HG03064 (cell line): ENCODE data around the gene NOA1.
"Not testable (repeated sequence)": the region's sequence is repeated elsewhere in the genome, so short reads cannot be mapped to it uniquely, and the experiment has no call there.

Experiments used
- ATAC-seq: cut with Tn5 transposase; IDR thresholded peaks from one replicate; pipeline ENCODE4 v1.9.1; 2021; ENCODE audit warnings: low read depth; ENCODE audit not compliant: unreplicated experiment

NOA1 gene

DNA sequence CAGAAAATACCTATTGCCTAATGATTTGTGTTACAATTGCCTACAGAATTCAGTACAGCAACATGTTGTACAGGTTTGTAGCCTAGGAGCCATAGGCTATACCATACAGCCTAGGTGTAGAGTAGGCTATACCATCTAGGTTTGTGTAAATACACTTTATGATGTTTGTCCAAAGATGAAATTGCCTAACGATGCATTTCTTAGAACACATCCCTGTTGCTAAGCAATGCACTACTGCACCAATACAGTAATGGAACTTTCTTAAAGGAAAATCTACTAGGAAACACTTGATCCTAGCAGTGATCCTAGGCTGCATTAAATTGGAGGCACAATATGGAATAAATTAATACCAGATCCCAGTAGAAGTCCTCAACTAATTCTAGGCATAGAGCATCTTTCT lies 18.3 kb downstream of the NOA1 start:
- ATAC-seq, result no peak

DNA sequence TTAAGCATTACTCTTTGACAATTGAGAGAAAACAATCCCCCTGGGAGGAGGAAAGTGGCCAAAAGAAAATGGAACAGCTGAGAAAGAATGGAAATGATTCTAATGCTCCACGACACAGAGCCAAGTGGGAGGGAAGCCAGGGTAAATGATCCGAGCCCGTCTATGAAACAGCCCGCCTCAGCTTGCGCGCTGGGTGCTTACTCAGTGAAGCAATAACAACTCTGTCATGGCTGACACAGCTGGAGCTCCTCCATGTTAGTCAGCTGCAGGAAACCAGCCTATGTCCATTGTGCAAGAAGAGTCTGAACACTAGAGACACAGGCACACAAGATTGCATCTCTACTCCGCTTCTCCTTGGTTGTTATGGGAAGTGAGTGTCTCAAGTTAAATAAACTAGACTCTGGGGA lies 19.3 kb downstream of the NOA1 start:
- ATAC-seq, result no peak

DNA sequence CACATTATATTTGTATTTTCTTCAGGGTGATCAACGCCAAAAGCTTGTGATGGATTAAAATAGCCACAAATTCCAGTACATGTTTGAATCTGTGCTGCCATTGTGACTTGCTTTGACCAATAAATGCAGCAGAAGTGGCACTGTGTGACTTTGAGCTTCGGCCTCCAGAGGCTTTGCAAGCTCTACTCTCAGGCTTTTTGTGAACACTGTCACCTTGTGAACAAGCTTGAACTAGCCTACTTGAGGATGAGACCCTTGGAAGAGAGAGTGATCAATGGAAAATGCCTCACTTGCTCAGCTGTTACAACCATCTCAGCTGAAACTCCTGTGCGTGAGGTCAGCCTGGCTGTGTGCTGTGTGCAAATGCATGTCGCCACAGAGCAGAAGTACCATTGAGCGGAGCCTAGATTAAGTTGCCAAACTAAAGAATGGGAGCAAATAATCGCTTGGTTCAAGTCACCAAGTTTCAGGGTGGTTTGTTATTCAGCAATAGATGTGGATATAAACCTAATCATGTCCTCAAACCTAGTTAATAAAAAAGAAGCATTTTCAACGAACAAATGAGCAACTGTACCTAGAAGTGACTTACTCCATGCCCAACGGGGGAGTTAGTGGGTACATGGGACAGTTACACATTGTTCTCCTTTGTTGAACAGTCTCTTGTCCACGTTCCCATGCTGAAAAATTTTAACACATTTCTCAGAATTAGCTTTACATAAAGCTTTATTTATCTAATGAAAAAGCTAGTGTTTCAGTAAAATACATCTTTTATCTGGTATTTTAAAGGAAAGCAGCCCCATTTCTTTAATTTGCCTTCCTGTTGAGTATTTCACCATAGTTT lies 23.5 kb downstream of the NOA1 start:
- ATAC-seq, result no peak

DNA sequence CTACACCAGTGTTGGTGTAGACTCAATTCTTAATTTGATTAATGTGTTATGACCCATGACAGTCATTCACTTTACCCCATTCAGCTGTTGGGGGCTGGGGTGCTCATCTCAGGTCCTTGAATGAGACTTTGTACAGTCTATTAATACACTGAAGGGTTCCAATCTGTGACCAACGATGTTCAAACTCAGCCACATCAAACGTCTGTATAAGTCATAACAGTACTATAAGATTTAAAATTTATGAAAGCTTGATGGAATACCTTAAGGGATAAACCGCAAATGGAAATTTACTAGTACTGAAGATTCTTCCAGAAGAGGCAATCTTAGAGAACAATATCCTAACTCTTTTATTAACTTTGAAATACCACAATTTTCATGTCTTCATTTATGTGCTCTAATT lies 36.0 kb downstream of the NOA1 start:
- no peak for ATAC-seq

DNA sequence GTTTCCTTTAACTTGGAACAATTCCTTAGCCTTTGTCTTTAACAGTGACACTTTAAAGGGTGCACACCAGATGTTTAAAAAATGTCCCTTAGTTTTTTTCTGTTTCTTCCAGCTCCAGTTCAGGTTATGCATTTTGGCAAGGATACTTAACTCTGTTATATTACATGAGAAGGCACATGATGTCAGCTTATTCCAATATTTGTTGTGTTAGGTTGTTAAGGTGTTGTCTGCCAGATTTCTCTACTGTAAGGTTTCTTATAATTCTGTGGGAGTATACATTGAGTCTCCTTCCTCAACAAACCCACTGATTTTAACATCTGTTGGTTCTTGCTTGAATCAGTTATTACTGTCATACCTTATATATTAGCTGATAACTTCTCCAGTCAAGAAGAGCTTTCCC lies 36.4 kb downstream of the NOA1 start:
- ATAC-seq, result no peak

DNA sequence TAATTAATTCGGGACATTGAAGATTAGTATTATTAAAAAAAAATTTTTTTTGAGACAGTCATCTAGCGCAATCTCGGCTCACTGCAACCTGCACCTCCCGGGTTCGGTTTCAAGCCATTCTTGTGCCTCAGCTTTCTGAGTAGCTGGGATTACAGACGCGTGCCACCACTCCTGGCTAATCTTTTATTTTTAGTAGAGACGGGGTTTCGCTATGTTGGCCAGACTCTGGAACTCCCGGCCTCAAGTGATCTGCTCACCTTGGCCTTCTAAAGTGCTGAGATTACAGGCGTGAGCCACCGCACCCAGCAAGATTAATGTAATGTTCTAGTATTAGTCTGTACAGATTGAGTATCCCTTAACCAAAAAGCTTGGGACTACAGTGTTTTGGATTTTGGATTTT lies 37.0 kb downstream of the NOA1 start:
- ATAC-seq, result no peak

DNA sequence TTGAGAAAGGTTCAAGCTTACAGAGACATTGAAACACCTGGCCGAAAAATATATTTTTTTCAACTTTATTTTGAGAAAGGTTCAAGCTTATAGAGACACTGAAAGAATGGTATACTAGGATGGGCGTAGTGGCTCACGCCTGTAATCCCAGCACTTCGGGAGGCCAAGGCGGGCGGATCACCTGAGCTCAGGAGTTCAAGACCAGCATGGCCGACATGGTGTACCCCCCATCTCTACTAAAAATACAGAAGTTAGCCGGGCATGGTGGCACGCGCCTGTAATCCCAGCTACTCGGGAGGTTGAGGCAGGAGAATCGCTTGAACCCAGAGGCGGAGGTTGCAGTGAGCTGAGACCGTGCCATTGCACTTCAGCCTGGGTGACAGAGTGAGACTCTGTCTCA lies 37.6 kb downstream of the NOA1 start:
- ATAC-seq, result not testable (repeated sequence)

DNA sequence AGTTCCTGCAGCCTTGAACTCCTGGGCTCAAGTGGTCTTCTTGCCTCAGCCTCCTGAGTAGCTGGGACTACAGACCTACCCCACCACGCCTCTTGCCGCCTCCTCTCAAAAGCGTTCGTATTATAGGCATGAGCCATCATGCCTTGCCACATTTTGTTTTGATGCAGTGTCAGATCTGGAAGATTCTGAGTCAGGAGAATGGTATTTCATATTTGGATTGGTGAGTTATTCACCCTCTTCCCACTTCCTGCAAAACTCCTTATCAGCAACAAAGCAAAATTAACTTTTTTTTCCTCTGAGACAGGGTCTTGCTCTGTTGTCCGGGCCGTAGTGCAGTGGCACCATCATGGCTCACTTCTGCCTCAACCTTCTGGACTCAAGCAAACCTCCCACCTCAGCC lies 40.1 kb downstream of the NOA1 start:
- ATAC-seq, result no peak

DNA sequence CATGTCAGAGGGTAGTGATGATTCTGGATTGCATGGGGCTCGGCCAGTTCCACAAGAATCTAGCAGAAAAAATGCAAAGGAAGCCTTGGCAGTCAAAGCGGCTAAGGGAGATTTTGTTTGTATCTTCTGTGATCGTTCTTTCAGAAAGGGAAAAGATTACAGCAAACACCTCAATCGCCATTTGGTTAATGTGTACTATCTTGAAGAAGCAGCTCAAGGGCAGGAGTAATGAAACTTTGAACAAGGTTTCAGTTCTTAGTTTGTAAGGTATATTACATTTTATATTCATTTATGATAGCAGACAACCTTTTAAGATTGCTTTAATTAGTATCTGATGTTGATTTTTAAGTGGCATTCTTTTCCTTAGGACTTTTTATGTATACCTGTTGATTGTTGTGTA lies 45.5 kb downstream of the NOA1 start:
- no peak for ATAC-seq

DNA sequence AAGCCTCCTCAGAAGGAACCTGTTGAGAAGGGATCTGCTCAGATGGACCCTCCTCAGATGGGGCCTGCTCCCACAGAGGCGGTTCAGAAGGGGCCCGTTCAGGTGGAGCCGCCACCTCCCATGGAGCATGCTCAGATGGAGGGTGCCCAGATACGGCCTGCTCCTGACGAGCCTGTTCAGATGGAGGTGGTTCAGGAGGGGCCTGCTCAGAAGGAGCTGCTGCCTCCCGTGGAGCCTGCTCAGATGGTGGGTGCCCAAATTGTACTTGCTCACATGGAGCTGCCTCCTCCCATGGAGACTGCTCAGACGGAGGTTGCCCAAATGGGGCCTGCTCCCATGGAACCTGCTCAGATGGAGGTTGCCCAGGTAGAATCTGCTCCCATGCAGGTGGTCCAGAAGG lies 46.8 kb downstream of the NOA1 start:
- no peak for ATAC-seq

DNA sequence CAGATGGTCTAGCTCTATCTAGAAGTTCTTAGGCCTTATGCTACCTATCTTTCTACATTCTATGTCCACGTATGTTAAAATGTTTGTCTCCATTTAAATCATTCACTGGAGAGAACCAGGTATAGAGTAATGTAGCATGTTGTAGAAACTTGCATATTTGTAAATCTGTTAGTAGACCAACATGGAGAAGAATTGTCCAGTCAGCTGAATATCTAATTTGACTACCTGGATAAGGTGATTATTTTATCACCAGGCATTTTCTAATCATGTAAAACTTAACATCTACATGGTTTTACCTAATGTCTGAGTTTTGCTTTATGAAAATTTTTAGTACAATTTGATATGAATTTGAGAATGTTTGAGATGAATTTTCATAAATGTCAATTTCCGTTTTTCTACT lies 50.2 kb downstream of the NOA1 start:
- ATAC-seq, result no peak

DNA sequence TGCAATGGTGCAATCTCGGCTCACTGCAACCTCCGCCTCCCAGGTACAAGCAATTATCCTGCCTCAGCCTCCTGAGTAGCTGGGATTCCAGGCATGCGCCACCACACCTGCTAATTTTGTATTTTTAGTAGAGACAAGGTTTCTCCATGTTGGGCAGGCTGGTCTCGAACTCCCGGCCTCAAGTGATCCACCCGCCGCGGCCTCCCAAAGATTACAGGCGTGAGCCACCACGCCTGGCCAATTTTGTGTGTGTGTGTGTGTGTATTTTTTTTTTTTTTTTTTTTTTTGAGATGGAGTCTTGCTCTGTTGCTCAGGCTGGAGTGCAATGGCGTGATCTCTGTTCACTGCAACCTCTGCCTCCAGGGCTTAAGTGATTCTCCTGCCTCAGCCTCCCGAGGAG lies 62.4 kb downstream of the NOA1 start:
- ATAC-seq, result not testable (repeated sequence)

DNA sequence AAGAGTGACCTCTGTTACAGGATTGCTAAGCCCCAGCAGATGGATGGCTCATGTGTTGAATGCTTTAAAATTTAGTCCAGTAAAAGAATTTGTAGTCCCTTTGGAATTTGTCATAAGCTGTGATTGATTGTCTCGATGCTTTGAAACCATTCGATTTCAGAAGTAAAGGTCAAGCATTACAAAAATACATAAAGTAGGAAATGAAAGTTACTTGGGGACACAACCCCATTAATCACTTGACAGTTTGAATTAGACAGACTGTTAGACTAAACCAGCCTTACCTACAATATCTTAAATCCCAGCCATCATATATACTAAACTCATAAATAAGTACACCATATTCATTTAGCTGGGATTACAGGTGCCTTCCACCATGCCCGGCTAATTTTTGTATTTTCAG lies 63.1 kb downstream of the NOA1 start:
- ATAC-seq, result no peak
